Effector memory CD4-positive, alpha-beta T cell (primary cell): ENCODE results near the gene GRIK4.

Experiments
- DNase-seq, 3 donors: peaks; one replicate each; pipeline ENCODE4 v3.0.0-alpha.2; 2020
- H3K27ac ChIP-seq: 2 replicates; pipeline ENCODE4 v1.7.0; 2013; ENCODE audit warnings: mild to moderate bottlenecking, low read length, moderate library complexity; ENCODE audit not compliant: insufficient read depth, poor library complexity, severe bottlenecking
- H3K27me3 ChIP-seq: replicated peaks from 2 replicates; pipeline ENCODE4 v1.7.0; 2013; ENCODE audit warnings: mild to moderate bottlenecking, low read length; ENCODE audit not compliant: insufficient read depth, control insufficient read depth, poor library complexity, severe bottlenecking
- H3K36me3 ChIP-seq: 2 replicates; pipeline ENCODE4 v1.7.0; 2013; ENCODE audit warnings: mild to moderate bottlenecking, low read length, moderate library complexity; ENCODE audit not compliant: control insufficient read depth, insufficient read depth
- H3K4me1 ChIP-seq: 2 replicates; pipeline ENCODE4 v1.7.0; 2013; ENCODE audit warnings: low read length, mild to moderate bottlenecking; ENCODE audit not compliant: control insufficient read depth, insufficient read depth, poor library complexity, severe bottlenecking
- H3K4me3 ChIP-seq: 2 replicates; pipeline ENCODE4 v1.7.0; 2013; ENCODE audit warnings: low read length, low read depth, mild to moderate bottlenecking; ENCODE audit not compliant: insufficient read depth, poor library complexity, severe bottlenecking
- H3K9me3 ChIP-seq: 2 replicates; pipeline ENCODE4 v1.7.0; 2013; ENCODE audit warnings: mild to moderate bottlenecking, low read length, moderate library complexity; ENCODE audit not compliant: control insufficient read depth

GRIK4 gene

DNA sequence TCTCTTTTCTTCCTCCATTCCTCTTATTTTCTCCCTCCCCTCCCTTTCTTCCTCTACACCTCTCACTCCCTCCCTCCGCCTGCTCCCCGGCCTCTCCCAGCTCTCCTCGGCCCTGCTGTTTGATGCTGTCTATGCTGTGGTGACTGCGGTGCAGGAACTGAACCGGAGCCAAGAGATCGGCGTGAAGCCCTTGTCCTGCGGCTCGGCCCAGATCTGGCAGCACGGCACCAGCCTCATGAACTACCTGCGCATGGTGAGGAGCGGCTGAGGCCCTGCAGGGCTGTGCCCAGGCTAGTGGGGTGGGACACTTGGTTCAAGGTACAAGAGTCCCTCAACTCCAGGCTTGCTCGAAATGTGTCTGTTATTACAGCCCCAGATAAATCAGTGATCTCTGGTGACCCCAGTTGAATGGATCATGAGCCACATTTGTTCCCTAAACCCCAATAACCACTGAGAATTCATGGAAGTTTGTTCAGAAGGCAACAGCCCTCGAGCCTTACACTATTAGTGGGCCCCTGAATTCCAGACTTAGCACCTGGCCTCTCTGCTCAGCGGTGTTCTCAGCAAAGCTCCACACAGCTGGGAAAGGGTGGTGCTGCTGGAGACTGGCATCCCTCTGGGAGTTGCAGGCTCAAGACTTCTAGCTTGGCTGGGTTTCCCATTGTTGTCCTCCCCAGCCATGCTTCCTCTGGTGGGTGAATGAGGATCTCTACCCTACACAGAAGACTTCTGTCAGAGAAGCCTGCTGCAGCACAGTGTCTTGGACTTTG is 362.6 kb downstream of the GRIK4 start:
- H3K4me1 ChIP-seq: no peaks in the 10 kb centered on the region
- H3K9me3 ChIP-seq: no peaks in the 10 kb centered on the region
- H3K27me3 ChIP-seq: no peaks in the 10 kb centered on the region
- DNase-seq: no peak
- no peak overlapping the region for H3K27ac ChIP-seq
- H3K36me3 ChIP-seq: no peaks in the 10 kb centered on the region
- no peak overlapping the region for H3K4me3 ChIP-seq

DNA sequence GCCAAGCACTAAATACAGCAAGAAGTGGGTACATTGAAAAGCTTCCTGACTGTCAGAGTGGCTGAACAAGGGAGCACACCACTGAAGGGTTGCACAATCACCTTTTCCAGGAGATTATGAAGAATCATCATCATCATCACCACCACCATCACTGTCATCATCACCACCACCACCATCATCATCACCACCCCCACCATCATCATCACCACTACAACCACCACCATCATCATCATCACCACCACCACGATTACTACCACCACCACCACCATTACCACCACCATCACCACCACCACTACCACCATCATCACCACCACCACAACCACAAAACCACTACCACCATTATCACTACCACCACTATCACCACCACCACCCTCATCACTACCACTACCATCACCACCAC is 364.4 kb downstream of the GRIK4 start:
- Histone ChIP-seq H3K36me3 (no peaks in the 10 kb centered on the region), H3K4me3 (no peak overlapping the region)

GRCh38 chr11:120877746-120878365 is 366.3 kb downstream of the GRIK4 start:
- Histone ChIP-seq H3K9me3 (no peaks in the 10 kb centered on the region), H3K27ac (no peak overlapping the region), H3K4me1 (no peaks in the 10 kb centered on the region), H3K4me3 (no peak overlapping the region), H3K27me3 (no peaks in the 10 kb centered on the region), H3K36me3 (no peaks in the 10 kb centered on the region)
- no peak for DNase-seq

More for the DNA sequence above, 364.4 kb downstream of the GRIK4 start:
- Histone ChIP-seq H3K4me1 (no peaks in the 10 kb centered on the region), H3K27ac (no peak overlapping the region), H3K9me3 (no peaks in the 10 kb centered on the region), H3K27me3 (no peaks in the 10 kb centered on the region)
- DNase-seq: no peak

GRCh38 chr11:120878781-120879180 is 367.2 kb downstream of the GRIK4 start:
- no peaks in the 10 kb centered on the region for H3K27me3 ChIP-seq
- no peaks in the 10 kb centered on the region for H3K4me1 ChIP-seq
- no peaks in the 10 kb centered on the region for H3K9me3 ChIP-seq
- no peaks in the 10 kb centered on the region for H3K36me3 ChIP-seq
- H3K27ac ChIP-seq: no peak overlapping the region
- no peak overlapping the region for H3K4me3 ChIP-seq
- DNase-seq: no peak

DNA sequence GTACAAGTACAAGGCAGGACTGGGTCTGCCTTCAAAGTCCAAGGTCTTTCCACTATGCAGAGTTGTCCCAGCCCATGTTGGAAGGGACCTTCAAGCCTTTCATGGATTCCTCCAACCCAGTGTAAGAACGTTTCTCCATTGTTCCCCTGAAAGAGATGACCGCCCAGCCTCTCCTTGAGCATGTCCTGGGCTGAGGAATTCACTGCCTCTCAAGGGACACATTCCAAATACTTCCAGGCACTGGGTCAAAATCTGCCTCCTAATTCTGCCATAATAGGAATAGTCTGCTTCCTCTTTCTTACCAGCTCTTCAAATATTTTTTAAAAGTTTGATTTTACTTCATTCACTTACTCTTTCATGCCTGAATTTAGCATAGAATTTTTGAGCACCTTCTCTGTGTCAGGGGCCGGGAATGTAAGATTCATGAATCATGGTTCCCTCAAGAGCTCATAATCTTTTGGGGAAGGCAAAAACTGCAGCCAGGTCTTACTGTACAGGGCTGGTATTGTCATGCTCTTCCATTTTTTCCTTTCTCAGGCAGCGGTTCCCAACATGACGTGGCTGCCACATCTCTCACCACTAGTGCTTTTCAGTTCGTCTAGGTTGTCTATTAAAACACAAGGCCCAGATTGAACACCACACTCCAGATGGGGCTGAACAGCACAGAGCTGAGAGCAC is 369.1 kb downstream of the GRIK4 start:
- DNase-seq: no peak
- H3K9me3 ChIP-seq: no peaks in the 10 kb centered on the region
- H3K4me3 ChIP-seq: no peak overlapping the region
- H3K27me3 ChIP-seq: no peaks in the 10 kb centered on the region
- H3K27ac ChIP-seq: no peak overlapping the region
- H3K36me3 ChIP-seq: no peaks in the 10 kb centered on the region
- no peaks in the 10 kb centered on the region for H3K4me1 ChIP-seq

GRCh38 chr11:120881596-120881995 is 370.0 kb downstream of the GRIK4 start:
- H3K9me3 ChIP-seq: no peaks in the 10 kb centered on the region
- no peaks in the 10 kb centered on the region for H3K27me3 ChIP-seq
- DNase-seq: no peak

DNA sequence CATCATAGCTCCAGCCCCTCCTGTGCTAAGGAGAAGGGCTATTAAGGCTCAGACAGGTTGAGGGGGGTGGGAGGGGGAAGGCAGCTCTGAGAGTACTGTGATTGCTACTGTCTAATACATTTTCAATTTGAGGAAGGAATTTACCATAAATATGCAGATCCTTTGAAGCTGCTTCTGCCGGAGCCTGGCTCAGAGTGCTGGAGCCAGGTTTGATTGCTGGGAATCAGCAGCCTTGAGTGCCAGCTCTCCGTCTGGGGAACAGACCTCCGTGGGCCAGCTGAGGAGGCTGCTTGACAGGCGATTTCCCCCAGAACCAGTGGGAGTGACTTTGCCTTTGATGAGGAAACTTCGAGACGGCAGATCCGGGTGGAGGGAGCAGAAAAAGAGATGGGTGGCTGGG is 370.6 kb downstream of the GRIK4 start:
- Histone ChIP-seq H3K9me3 (no peaks in the 10 kb centered on the region), H3K36me3 (no peaks in the 10 kb centered on the region), H3K4me1 (no peaks in the 10 kb centered on the region), H3K4me3 (no peak overlapping the region), H3K27ac (no peak overlapping the region), H3K27me3 (no peaks in the 10 kb centered on the region)
- DNase-seq: no peak

More at GRCh38 chr11:120881596-120881995, 370.0 kb downstream of the GRIK4 start:
- no peak overlapping the region for H3K4me3 ChIP-seq
- H3K36me3 ChIP-seq: no peaks in the 10 kb centered on the region
- H3K4me1 ChIP-seq: no peaks in the 10 kb centered on the region
- H3K27ac ChIP-seq: no peak overlapping the region

- Histone ChIP-seq H3K27me3 (no peaks in the 10 kb centered on the region), H3K36me3 (no peaks in the 10 kb centered on the region), H3K4me1 (no peaks in the 10 kb centered on the region), H3K9me3 (no peaks in the 10 kb centered on the region), H3K27ac (no peak overlapping the region), H3K4me3 (no peak overlapping the region)
- DNase-seq: no peak
These were observed 372.0 kb downstream of the GRIK4 start for GRCh38 chr11:120883404-120884080.

GRCh38 chr11:120884154-120885020 is 372.8 kb downstream of the GRIK4 start:
- no peaks in the 10 kb centered on the region for H3K4me1 ChIP-seq
- no peak for DNase-seq
- H3K36me3 ChIP-seq: no peaks in the 10 kb centered on the region
- H3K27me3 ChIP-seq: no peaks in the 10 kb centered on the region
- H3K27ac ChIP-seq: no peak overlapping the region
- H3K4me3 ChIP-seq: no peak overlapping the region
- H3K9me3 ChIP-seq: no peaks in the 10 kb centered on the region
